GM12892 (cell line): Measurements from ENCODE around the gene P2RX1.

ENCODE experiments used
- POLR2A ChIP-seq: IDR thresholded peaks from 2 replicates; pipeline ENCODE4 v1.6.1; 2011; ENCODE audit warnings: low read depth, low read length, control low read depth
- POLR2AphosphoS5 ChIP-seq: IDR thresholded peaks from 2 replicates; pipeline ENCODE4 v1.6.1; 2011; ENCODE audit warnings: low read depth, low read length, control low read depth
- TAF1 ChIP-seq: IDR thresholded peaks from 2 replicates; pipeline ENCODE4 v1.6.1; 2011; ENCODE audit warnings: low read depth, mild to moderate bottlenecking, control low read depth, low read length, borderline replicate concordance

DNA sequence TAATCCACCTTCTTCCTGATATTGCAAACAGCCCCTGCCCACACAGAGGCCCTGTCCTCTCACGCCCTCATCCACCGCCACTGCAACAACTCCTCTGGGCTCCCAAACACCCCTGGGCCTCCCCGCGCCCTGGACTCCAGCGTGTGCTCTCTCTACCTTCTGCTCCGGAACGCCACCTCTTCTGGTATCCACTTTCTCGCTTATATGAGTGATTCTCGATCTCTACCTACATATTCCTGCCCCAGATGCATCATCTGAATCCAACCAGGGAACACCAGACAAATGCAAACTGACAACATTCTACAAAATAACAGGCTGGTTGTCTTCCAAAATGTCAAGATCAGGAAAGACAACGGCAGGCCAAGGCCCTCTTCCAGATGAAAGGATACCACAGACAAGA lies 42.4 kb downstream of the P2RX1 start:
- no peak for TF ChIP-seq TAF1
- TF ChIP-seq POLR2AphosphoS5: no peak
- TF ChIP-seq POLR2A: no peak
